Kidney (tissue), 14 donors: ENCODE data around the gene NUMBL. TPM values are rescaled to one million over a fixed set of nuclear protein-coding genes. Genes with fewer than 3 reads are reported as not detected.
A peak's percentile ranks its signal among the peaks of the same experiment; 100 is the strongest.

Experiments
- DNase-seq, 5 donors: peaks; one replicate each; pipeline ENCODE4 v3.0.0-alpha.2; 2013 to 2020
- FAIRE-seq: peaks from 2 replicates; lab custom pipeline; 2012; peaks lifted over from hg19 to GRCh38; lab: Jason Lieb, UNC
- H3K27ac ChIP-seq, 2 donors: one replicate each; pipeline ENCODE4 v1.7.0; 2013; ENCODE audit warnings: low read depth in 2 of 2, low read length in 2 of 2, inconsistent platforms in 1 of 2
- H3K27me3 ChIP-seq: one replicate; pipeline ENCODE4 v1.7.1; 2013; ENCODE audit warnings: low read length, inconsistent platforms; ENCODE audit not compliant: control insufficient read depth, insufficient read depth
- H3K36me3 ChIP-seq, 3 donors: one replicate each; pipeline versions ENCODE4 v1.7.0 to v1.7.1; 2013; ENCODE audit warnings: low read length in 3 of 3, control low read depth in 1 of 3, inconsistent platforms in 1 of 3; ENCODE audit not compliant: insufficient read depth in 3 of 3, control insufficient read depth in 2 of 3
- H3K4me1 ChIP-seq, 3 donors: one replicate each; pipeline versions ENCODE4 v1.7.0 to v1.7.1; 2013; ENCODE audit warnings: low read length in 3 of 3, inconsistent platforms in 1 of 3, low read depth in 1 of 3; ENCODE audit not compliant: control insufficient read depth in 2 of 3, insufficient read depth in 2 of 3
- H3K4me3 ChIP-seq, 3 donors: one replicate each; pipeline versions ENCODE4 v1.7.0 to v1.8.1; 2013; ENCODE audit warnings: low read length in 3 of 3, control low read depth in 1 of 3, inconsistent platforms in 1 of 3
- H3K9ac ChIP-seq, 3 donors: one replicate each; pipeline versions ENCODE4 v1.7.0 to v1.7.1; 2013; ENCODE audit warnings: low read length in 3 of 3, control low read depth in 1 of 3, inconsistent platforms in 1 of 3
- H3K9me3 ChIP-seq, 3 donors: one replicate each; pipeline versions ENCODE4 v1.7.0 to v1.7.1; 2013; ENCODE audit warnings: low read length in 3 of 3, control low read depth in 1 of 3, inconsistent platforms in 1 of 3; ENCODE audit not compliant: control insufficient read depth in 2 of 3, insufficient read depth in 1 of 3
- intact Hi-C: fragments of 100-400 bp; cut with DNase I; formaldehyde crosslinking; loops from one replicate; pipeline ENCODE4 v1.11.1; 2022
- polyA plus RNA-seq: library from polyadenylated mRNA; stranded (reverse); fragments of 350-450 nt; fragmentation: Illumina TruSeq; extraction: RNeasy Lipid Tissue Mini Kit (QIAGEN cat#74804); gene quantifications from one replicate; pipeline ENCODE4 v1.2.3, GENCODE V29; 2014; ENCODE audit warnings: low read depth, low replicate concordance; ENCODE audit not compliant: insufficient read depth
- total RNA-seq: library from RNA; stranded (reverse); fragmentation: NEBNext Ultra II Directional; extraction: Animal tissue kit (Norgen Biotek cat#: 25700); gene quantifications from one replicate; pipeline ENCODE4 v1.2.1, GENCODE V29; 2021
- TF ChIP-seq, protein P1 (sequence below): IDR thresholded peaks from 3 replicates; pipeline ENCODE4 v1.5.1; 2012; ENCODE audit warnings: mild to moderate bottlenecking, moderate library complexity, borderline replicate concordance; ENCODE audit not compliant: insufficient read depth; ENCODE audit errors: extremely low read depth
- donor health status: control.
- donor health status: control.
- donor health status: control.
- donor health status: control.
- donor health status: control.
- donor health status: DM: yes; HTN: yes; CAD: no.
- donor health status: Normal renal cell carcinoma (clear cell type).

The NUMBL gene
- total and polyA plus RNA-seq, 2 donors from 2014 or later, result 3.3 to 24.3 TPM

DNA sequence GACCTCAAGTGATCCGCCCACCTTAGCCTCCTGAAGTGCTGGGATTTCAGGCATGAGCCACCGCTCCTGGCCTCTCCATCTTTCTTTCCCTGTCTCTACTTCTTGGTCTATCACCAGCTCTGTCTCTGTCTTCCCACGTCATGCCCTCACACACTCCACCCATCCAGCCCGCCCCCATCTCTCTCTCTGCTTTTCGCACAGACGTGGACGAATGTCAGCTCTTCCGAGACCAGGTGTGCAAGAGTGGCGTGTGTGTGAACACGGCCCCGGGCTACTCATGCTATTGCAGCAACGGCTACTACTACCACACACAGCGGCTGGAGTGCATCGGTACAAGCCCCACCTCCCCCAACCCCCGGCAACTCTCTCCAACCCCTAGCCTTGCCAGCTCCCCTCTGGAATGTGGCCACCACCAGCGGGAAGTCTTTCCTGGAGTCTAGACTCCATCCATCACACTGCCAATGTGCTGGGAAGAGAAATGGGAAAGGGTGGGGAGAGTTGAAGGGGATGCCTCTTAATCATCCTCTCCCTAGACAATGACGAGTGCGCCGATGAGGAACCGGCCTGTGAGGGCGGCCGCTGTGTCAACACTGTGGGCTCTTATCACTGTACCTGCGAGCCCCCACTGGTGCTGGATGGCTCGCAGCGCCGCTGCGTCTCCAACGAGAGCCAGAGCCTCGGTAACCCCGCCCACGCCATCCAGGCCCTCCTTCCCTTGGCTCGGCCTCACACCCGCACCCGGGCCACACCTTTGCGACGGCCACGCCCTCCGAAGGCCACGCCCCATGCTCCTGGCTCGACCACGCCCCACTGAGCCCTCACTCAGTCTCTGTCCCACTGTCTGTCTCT is 66.8 kb downstream of the NUMBL start:
- TF ChIP-seq, protein P1, sequence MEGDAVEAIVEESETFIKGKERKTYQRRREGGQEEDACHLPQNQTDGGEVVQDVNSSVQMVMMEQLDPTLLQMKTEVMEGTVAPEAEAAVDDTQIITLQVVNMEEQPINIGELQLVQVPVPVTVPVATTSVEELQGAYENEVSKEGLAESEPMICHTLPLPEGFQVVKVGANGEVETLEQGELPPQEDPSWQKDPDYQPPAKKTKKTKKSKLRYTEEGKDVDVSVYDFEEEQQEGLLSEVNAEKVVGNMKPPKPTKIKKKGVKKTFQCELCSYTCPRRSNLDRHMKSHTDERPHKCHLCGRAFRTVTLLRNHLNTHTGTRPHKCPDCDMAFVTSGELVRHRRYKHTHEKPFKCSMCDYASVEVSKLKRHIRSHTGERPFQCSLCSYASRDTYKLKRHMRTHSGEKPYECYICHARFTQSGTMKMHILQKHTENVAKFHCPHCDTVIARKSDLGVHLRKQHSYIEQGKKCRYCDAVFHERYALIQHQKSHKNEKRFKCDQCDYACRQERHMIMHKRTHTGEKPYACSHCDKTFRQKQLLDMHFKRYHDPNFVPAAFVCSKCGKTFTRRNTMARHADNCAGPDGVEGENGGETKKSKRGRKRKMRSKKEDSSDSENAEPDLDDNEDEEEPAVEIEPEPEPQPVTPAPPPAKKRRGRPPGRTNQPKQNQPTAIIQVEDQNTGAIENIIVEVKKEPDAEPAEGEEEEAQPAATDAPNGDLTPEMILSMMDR, result no peak
- Histone ChIP-seq H3K36me3 (peaks cover 0 to 2% (median 0%) of the 10 kb centered on the region in 3 donors), H3K27me3 (no peaks in the 10 kb centered on the region), H3K4me1 (no peaks in the 10 kb centered on the region), H3K9me3 (no peaks in the 10 kb centered on the region), H3K4me3 (no peak overlapping the region), H3K9ac (no peak overlapping the region), H3K27ac (no peak overlapping the region)
- FAIRE-seq (no peak), DNase-seq (peak in 2 of 5 donors; percentile 36 to 83)
- intact Hi-C loops, result no loop called here

DNA sequence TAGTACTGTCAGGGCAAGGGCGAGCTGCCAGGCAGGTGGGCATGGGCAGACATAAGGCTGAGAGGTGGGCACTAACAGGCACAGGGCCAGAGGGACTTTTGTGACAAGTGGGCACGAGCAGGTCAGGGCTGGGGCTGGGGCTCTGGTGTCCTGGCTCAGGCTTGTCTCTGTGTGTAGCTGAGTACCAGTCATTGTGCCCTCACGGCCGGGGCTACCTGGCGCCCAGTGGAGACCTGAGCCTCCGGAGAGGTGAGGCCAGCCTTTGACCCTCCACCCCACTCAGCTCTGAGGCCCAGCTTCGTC is 67.7 kb downstream of the NUMBL start:
- H3K9ac ChIP-seq, result no peak overlapping the region
- H3K4me3 ChIP-seq, result no peak overlapping the region
- DNase-seq, result peak in 2 of 5 donors; percentile 33 to 78
- H3K36me3 ChIP-seq, result peaks cover 0 to 2% (median 0%) of the 10 kb centered on the region in 3 donors
- TF ChIP-seq, protein P1, result no peak
- H3K4me1 ChIP-seq, result no peaks in the 10 kb centered on the region
- intact Hi-C loops, result no loop called here
- no peak overlapping the region for H3K27ac ChIP-seq
- H3K9me3 ChIP-seq, result no peaks in the 10 kb centered on the region
- no peaks in the 10 kb centered on the region for H3K27me3 ChIP-seq
- FAIRE-seq, result no peak

DNA sequence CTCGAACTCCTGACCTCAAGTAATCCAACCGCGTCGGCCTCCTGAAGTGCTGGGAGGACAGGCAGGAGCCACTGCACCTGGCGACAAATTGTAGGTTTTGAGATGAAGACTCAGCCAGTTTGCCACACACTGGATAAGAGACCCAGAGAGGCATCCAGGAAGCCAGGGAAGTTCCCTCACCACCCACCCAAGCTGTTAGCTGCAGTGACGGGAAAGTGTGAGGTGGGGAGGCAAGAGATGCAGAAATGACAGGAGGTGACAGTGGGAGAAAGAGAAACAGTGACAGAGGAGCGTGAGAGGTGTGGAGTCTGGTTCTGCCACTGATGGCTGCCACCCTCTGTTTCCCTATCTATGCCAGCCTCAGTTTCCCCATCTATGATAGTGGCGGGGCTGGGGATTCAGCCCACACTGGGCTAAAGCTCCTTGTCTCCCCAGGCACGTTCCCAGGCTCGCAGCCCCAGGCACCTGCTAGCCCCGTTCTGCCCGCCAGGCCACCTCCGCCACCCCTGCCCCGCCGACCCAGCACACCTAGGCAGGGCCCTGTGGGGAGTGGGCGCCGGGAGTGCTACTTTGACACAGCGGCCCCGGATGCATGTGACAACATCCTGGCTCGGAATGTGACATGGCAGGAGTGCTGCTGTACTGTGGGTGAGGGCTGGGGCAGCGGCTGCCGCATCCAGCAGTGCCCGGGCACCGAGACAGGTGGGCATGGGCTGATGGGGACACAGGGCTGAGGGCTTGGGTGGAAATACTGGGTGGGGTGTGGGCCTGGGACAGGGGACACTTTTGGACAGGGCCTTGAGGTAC is 68.3 kb downstream of the NUMBL start:
- Histone ChIP-seq H3K9ac (no peak overlapping the region), H3K4me1 (no peaks in the 10 kb centered on the region), H3K9me3 (no peaks in the 10 kb centered on the region), H3K27ac (no peak overlapping the region), H3K27me3 (no peaks in the 10 kb centered on the region), H3K4me3 (no peak overlapping the region), H3K36me3 (peaks cover 0 to 2% (median 0%) of the 10 kb centered on the region in 3 donors)
- TF ChIP-seq, protein P1, result no peak
- no peak for FAIRE-seq
- intact Hi-C loops, result no loop called here
- no peak for DNase-seq
